Kidney tubule cell (primary cell): ENCODE data around the gene TUBA4B.

ENCODE experiments used
- DNase-seq: peaks from one replicate; pipeline ENCODE4 v3.0.0-alpha.2; 2018; ENCODE audit warnings: low spot score

Gene TUBA4B

DNA sequence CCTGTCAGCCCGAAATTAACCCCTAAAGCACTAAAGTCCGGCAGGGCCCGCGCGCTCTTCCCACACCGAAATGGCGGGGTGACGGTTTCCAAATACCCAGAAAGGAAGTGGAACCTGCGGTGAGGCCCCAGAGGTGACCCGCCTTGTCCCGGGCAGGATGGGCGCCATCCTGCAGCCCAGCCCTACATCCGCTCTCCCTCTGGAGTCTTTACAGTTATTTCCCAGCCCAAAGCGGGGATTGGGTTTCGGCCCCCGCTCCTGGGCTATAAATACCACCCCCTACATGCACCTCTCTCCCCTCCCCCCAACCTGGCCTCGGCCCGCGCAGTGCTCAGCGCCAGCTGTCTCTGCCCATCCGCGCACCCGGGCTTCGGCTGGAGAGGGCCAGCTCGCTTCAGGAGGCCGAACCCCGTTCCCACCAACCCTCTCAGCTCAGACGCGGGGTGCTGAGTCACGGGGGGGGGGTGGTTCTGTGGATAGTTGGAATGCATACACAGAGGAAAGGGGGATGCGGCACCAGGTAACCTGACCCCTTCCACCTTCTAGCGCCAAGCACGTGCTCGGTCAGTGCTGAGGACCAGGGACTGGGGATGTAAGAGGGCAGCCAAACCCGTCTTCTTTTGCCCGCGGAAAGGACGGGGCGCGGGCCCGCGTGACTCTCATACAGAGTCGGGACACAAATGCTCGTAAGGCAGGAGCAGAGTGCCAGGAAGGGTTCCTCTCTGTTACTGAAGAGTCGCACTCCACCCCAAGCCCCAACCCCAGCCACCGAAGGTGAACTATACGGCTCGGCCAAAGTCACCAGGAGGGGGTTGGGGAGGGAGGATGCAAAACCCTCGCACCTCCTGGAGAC lies at the start of gene TUBA4B:
Gene TUBA4B (plus strand): TSS at position 344 of the 853 bp plus-strand sequence. CDS start 165 bp downstream, at position 509.
- DNase-seq: peak; percentile 73

DNA sequence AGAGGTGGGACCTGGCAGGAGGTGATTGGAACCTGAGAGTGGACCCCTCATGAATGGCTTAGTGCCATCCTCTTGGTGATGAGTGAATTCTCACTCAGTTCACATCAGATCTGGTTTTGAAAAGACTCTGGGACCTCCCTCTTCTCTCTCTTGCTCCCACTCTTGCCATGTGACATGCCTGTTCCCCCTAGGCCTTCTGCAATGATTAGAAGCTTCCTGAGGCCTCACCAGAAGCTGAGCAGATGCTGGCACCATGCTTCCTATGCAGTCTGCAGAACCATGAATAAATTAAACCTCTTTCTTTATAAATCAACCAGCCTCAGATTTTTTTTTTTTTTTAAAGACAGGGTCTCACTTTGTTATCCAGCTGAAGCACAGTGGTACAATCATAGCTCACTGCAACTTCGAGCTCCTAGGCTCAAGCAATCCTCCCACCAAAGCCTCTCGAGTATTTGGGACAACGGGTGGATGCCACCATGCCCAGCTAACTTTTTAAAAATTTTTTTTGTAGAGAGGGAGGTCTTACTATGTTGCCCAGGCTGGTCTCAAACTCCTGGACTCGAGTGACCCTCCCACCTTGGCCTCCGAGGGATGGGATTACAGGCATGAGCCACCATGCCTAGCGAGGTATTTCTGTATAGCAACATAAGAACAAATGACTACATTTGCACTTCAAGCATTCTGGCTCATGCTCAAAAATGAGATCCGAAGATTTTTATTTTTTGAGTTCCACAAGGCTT lies 48.4 kb upstream of the TUBA4B start:
- DNase-seq: no peak

DNA sequence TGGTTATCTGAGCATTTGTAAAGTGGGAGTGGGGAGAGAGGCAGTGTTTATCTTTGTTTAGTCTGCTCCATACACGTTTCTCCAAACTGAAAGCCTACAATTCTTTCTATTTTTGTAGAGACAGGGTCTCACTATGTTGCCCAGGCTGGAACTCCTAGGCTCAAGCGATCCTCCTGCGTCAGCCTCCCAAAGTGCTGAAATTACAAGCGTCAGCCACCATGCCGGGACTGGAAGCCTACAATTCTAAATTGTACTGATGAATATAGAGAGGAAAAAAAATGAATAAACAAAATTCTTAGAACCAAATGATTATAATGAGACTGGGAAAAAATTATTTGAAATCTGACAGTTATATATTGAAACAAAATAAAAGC lies 47.9 kb upstream of the TUBA4B start:
- DNase-seq: no peak

DNA sequence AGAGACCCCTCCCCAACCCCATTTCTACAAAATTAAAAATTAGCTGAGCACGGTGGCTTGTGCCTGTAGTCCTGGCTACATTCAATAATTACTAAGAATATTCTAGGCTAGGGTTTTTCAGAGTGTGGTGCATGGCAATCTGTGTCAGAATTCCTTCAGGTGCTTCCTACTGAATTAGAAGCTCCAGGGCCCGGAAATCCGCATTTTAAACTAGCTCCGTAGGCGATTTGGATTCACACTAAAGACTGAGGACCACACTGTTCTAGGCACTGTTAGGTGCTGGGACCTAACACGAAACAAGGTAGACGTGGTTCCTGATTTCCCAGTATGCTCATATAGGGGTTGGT lies 47.1 kb upstream of the TUBA4B start:
- DNase-seq: no peak

DNA sequence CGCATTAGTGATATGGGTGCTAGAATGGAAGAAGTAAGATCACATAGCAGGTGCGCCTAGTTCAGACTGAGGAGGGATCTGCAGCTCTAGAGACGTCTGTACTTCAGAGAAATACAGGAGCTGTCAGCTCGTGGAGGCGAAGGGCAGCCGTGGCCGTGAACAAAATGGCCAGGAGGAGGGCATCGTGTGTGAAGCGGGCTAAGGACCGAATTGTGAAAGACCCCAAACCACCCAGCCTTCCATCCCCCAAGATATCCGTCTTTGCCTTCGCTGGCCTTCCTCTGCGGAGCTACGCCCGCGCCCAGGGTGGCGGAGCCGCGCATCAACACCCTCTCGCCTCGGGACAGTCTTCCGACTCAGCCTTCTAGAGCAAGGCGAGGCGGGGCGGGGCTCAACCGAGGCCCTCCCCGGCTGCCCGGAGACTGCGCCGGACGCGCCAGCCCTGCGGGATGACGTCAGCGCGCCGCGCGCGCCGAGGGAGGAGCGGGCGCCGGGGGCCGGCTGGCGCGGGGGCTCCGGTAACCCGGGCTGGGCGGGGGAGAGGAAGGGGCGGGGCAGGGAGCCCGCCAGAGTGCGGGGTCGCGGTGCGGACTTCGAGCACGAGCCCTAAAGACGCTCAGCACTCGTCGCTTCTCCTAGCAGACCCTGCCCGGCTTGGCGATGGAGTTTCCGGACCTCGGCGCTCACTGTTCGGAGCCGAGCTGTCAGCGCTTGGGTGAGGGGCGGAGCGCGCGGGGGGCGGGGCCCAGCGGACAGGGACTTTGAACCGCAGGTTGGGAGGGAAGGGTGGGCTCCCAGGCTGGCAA lies 46.5 kb upstream of the TUBA4B start, which contains the start of gene ZFAND2B:
Gene ZFAND2B (plus strand): TSS at position 455 of the 806 bp plus-strand sequence. CDS start 206 bp downstream, at position 661.
- DNase-seq: peak; percentile 95

DNA sequence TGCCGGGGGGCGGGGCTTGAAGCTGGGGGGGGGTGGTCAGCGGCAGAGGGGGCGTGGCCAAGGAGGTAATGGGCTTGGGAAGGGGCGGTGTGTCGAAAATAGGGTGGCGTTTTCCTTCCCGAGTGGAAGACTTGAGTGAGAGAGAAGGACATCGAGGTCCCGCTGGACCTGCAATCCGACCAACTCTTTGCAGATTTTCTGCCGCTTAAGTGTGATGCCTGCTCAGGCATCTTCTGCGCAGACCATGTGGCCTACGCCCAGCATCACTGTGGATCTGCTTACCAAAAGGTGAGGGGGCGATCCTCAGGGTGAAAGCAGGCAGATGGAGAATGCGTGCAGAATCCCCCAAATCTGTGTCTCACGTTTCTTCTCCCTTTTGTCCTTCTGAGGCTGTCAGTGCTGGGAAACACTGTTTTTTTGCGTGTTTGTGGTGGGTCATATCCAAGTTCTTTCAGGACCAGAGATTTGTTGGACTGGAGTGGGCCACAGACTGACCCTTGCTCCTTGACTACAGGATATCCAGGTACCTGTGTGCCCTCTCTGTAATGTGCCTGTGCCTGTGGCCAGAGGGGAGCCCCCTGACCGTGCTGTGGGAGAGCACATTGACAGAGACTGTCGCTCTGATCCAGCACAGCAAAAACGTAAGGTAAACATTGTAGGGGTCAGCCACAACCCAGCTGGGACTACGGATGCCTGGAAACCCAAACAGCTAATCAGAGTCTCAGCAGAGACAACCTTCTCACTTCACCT lies 45.7 kb upstream of the TUBA4B start:
- DNase-seq: no peak

DNA sequence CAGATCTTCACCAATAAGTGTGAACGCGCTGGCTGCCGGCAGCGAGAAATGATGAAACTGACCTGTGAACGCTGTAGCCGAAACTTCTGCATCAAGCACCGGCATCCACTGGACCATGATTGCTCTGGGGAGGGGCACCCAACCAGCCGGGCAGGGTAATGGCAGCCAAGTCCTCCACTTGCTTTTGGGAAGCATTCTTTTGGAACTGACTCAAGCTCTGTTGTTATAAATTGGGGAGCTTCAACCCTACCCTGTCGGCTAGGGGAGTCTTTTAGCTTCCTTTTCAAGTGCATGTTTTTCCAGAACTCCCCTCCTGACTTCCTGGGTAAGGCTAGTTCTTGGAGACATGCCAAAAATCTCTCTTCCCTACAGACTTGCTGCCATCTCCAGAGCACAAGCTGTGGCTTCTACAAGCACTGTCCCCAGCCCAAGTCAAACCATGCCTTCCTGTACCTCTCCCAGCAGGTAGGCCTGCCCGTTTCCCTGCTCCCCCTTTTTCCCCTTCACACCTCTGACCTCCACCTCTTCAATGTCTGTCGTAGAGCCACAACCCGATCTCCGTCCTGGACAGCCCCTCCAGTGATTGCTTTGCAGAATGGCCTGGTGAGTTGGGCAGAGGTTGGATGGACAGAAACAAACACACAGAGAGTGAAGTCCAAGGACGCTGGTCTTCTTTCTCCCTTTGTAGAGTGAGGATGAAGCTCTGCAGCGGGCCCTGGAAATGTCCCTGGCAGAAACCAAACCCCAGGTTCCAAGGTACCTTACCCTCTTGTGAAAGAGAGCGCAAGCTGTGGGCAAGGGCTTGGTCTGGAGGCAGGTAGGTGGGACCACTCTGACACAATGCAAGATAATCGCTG lies 44.9 kb upstream of the TUBA4B start:
- DNase-seq: peak; percentile 67

DNA sequence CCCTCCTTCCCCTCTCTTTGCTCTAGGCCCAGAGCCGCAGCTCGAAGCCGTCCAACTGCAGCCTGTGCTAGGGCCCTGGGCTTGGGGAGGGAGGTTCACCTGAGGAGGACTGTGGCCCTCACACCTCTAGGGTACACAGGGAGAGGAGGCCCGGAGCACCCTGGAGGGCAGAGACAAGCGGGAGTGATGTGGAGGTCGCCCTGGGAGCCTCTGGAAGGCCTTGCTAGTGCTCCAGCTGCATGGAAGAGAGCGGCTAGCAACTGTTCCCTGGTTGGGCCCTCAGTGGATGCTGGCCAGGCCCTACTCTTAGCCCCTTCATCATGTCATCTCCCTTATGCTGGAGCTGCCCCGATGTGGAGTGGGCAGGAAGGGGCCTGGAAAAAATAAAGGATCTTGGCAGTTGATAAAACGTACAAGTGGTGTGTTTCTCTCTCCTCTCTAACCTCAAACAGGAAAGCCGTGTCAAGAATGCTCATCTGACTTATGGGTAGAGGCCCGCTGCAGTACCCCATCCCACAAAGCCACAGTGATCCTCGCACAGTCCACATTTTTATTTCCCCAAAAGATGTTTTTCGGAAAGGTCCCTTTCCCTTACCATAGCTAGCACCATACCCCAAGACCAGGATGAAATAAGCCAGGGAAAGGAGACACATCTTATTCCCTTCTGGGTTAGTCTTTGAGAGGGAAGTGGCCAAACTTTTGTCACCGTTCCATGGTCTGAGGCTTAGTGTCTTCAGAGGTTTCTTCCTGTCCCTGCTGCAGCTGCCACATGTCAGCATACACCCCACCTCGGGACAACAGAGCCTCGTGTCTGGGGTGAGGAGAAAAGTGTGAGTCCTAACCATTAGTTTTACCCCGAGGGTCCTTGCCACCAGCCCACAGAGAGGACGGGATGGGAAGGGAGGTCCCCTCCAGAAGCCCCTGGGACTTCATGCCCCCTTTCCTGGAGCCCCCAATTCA lies 43.5 kb upstream of the TUBA4B start:
- no peak for DNase-seq

DNA sequence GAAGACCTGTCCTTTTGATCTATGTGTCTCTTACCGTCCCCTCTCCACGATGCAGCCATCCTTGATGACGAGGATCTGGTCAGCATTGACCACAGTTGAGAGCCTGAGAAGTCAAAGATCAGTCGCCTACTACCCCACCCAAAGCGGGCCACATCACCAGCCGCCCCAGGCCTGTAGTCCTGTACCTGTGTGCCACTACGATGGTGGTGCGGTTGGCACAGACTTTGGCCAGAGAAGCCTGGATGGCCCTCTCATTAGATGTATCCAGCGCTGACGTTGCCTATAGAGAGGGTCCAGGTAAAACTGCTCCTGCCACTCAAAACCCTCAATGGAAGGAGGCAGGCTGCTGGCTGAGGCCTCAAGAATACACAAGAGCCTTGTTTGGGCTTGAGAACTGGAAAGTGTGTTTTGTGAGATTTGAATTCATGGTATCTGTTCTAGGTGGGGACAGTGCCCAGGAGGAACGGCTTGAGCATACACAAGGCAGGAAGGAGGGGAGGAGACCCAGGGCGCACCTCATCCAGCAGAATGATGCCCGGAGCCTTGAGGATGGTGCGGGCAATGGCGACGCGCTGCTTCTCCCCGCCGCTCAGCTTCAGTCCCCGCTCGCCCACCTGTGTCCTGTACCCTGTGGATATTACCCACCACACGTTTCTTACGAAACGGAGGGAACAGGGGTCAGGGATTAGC lies 42.7 kb upstream of the TUBA4B start:
- DNase-seq: no peak

DNA sequence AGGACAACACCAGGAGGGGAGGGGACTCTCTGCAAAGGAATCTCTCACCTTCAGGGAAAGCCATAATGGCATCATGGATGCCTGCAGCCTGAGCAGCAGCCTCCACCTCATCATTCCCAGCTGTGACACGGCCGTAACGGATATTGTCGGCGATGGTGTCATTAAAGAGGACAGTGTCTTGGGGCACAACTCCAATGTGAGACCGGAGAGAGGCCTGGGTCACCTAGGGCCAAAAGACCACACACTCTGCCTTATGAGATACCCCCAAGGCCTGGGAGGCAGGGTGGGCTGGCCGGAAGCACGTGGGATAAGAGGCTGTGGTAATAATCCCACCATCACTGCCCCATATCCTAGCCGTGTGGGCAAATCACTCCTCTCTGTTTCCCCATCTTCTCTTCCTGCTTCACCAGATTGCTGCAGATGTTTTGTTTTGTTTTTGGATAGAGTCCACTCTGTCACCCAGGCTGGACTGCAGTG lies 42.1 kb upstream of the TUBA4B start:
- no peak for DNase-seq

DNA sequence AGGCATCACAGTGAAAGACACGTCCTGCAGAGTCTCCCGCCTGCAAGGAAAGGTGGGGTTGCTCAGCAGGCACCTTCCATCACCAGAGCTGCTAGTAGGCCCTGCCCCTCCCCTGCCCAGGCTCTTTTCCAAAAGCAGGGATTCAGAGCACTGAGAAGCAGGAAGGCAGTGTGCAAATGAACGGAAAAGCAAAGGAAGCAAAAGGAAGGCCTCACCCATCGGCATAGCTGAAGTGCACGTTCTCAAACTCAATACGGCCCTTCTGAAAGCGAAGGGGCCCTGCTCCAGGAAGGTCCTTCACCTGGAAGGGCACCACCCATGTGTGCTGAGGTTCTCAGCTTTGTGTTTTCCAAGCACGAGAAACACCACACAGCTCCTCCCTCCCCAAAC lies 40.0 kb upstream of the TUBA4B start:
- no peak for DNase-seq

DNA sequence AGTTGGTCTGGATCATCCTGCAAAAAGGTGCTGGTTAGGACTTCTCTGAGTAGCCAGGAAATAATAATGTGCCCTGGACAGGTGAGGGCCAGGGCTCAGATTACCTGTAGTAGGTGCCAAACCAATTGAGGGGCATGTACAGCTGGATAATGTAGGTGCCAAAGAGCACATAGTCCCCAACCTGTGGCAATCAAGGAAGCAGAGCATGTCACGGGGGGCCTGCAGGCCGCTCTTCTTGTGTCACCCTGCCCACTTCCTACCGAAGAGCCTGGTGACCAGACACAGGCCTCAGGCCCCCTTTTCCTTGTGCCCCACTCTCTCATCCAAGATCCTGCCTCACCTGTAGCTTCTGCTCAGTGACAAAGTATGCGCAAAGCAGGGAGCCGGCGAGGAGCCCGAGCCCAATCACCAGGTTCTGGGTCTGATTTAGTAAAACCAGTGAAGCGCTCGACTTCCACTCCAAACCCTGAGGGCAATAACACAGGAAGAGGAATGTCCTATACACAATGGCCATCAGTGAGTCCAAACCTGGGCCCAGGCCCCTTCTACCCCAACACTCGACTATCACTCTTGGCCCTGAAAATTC lies 39.5 kb upstream of the TUBA4B start:
- no peak for DNase-seq

DNA sequence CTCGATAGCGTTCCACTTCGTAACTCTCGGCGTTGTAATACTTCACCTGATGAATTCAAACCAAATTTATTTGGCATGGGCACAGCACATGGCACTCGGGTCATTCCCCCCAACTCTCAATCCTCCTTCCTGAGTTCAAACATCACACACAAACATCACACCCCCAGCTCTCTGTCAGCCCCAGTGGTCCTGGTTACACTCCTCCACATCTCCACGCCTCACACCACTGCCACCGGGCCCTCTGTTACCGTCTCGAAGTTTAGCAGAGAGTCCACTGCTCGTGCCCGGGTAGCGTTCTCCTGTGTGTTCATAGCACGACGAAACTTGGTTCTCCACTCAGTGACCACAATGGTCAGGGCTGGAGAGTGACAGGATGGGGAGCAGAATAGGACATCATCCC lies 38.9 kb upstream of the TUBA4B start:
- DNase-seq: no peak

DNA sequence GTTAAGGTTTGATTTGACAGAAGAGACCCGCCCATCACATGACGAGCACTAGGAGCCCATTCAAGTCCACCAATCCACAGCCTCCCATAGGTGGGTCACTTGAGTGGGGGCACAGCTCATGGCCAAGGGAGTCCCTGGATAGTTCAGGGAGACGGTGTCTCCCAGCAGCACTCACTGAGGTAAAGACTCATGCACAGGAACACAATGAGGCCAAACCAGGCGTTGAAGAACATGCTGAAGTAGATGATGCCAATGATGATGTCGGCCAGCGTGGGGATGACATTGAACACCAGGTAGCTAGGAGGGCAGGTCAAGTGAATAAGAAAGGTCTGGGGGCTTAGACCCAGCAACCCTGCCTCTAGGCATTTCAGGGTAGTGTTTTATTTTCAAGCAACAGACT lies 38.3 kb upstream of the TUBA4B start:
- DNase-seq: no peak

DNA sequence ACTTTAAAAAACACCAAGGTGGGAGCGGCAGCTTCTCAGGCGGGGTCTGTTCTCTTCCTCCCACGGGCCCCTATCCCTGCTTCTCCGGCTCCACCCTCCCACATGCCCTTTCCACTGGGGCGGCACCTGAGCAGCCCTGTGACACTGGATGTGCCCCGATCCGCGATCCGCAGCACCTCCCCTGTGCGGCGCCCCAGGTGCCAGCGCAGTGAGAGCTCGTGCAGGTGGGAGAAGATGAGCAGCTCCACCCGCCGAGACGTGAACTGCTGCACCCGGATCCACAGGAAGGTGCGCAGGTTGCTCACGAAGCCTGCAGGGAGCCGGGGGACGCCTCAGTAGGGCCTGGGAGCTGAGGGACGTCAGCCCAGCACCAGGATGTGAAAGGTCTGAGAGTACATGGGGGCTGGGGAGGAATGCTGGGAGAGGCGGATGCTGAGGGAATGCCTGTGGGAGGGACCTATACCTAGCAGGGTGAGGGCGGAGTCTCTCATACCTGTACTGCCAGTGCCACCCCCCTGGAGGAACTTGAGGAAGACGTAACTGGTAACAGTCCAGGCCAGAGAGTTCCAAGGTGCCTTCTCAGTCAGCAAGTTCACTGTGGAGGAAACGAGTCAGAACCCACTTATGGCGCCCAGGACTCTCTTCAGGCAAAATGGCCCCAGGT lies 37.0 kb upstream of the TUBA4B start:
- peak; percentile 37 for DNase-seq

DNA sequence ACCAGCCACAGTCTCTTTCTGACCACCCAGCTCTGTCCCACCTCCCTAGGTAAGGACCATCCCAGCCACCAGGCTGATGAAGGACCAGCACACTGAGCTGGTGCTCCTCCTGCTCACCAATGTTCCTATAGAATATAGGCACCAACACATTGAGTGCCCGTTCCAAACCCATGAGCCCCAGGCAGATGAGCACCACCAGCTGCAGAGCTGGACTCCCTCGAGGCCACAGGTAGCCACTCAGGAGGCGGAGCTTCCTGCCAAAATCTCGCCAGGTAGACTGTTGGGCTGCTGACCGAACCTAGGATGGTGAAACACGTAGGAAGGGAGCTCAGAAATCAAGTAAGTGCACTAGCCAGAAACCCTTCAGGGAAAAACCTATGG lies 36.5 kb upstream of the TUBA4B start:
- no peak for DNase-seq

DNA sequence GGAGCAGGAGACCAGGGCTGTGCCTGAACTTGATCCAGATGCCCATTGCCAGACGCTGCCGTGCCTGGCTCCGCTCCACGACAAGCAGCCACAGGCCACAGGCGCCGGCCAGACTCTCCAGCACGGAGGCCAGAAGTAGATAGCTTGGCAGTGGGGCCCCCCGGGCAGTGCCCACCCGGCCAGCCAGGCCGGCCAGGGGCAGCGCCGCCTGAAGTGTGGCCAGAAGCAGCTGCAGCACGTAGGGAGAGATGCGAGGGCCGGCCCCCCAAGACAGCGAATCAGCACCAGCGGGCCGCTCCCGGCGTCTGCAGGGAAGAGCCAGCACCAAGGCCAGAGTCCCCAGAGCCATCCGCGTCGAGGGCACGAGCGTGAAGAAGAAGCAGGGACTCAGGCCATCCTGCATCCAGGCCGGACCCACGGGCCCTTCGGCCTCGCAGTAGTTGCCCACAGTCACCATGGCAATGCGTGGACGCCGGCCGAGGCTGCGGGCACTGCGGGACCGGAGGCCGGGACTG lies 34.8 kb upstream of the TUBA4B start:
- peak; percentile 75 for DNase-seq
